K562 (cell line): Measurements from ENCODE around the gene COPB2. TPM values are rescaled to one million over a fixed set of nuclear protein-coding genes. Genes with fewer than 3 reads are reported as not detected.

ENCODE experiments used
- ARID2 ChIP-seq: fragments of 450-650 bp; IDR thresholded peaks from 2 replicates; pipeline ENCODE4 v1.6.1; 2017; ENCODE audit warnings: antibody characterized with exemption, mild to moderate bottlenecking
- BCOR ChIP-seq: fragments of 450-650 bp; IDR thresholded peaks from 2 replicates; pipeline ENCODE4 v1.6.1; 2016
- HMG20B ChIP-seq: fragments of 250-450 bp; sonication (Bioruptor Pico); IDR thresholded peaks from 2 replicates; pipeline ENCODE4 v1.5.0; 2021; ENCODE audit warnings: mild to moderate bottlenecking
- HNRNPH1 ChIP-seq: fragments of 200-400 bp; formaldehyde crosslinking; optimal IDR thresholded peaks from 2 replicates; pipeline ENCODE3; 2017; ENCODE audit warnings: low read depth, mild to moderate bottlenecking, low read length, moderate library complexity
- ILK ChIP-seq: fragments of 450-650 bp; IDR thresholded peaks from 2 replicates; pipeline ENCODE4 v1.6.1; 2016; ENCODE audit warnings: missing genetic modification characterization, low read depth, mild to moderate bottlenecking, missing compliant biosample characterization, moderate library complexity, borderline replicate concordance
- MED1 ChIP-seq: sonication (generic); formaldehyde crosslinking; IDR thresholded peaks from 2 replicates; pipeline ENCODE4 v1.8.1; 2023; ENCODE audit warnings: missing genetic modification reagents, borderline replicate concordance
- NFE2 ChIP-seq: IDR thresholded peaks from 2 replicates; pipeline ENCODE4 v1.6.1; 2014; ENCODE audit warnings: antibody characterized with exemption, low read depth
- NR1H2 ChIP-seq: sonication (generic); formaldehyde crosslinking; IDR thresholded peaks from 2 replicates; pipeline ENCODE4 v1.4.0; 2020; ENCODE audit warnings: mild to moderate bottlenecking, missing genetic modification reagents
- PRMT5 ChIP-seq: sonication (generic); formaldehyde crosslinking; IDR thresholded peaks from 2 replicates; pipeline ENCODE4 v1.5.0; 2020; ENCODE audit warnings: missing genetic modification reagents
- RBM39 ChIP-seq: fragments of 200-400 bp; formaldehyde crosslinking; optimal IDR thresholded peaks from 2 replicates; pipeline ENCODE3; 2018; ENCODE audit warnings: low read depth, low read length
- TAL1 ChIP-seq: fragments of 450-650 bp; IDR thresholded peaks from 2 replicates; pipeline ENCODE4 v1.6.1; 2016; ENCODE audit warnings: mild to moderate bottlenecking
- TEAD4 ChIP-seq, 2 experiments: sonication (generic) in 1 of 2; formaldehyde crosslinking in 1 of 2; IDR thresholded peaks; 2 replicates each; pipeline versions ENCODE4 v1.6.1 to v1.8.0; 2012 to 2022; ENCODE audit warnings: borderline replicate concordance in 1 of 2, inconsistent platforms in 1 of 2, low read length in 1 of 2, mild to moderate bottlenecking in 1 of 2, missing genetic modification reagents in 1 of 2
- ZBTB17 ChIP-seq: fragments of 450-650 bp; formaldehyde crosslinking; IDR thresholded peaks from 2 replicates; pipeline ENCODE4 v1.4.0; 2020; ENCODE audit warnings: mild to moderate bottlenecking
- ZNF212 ChIP-seq: fragments of 450-650 bp; formaldehyde crosslinking; IDR thresholded peaks from 2 replicates; pipeline ENCODE4 v1.4.0; 2020; ENCODE audit warnings: mild to moderate bottlenecking
- ZNF24 ChIP-seq: fragments of 450-650 bp; IDR thresholded peaks from 2 replicates; pipeline ENCODE4 v1.6.1; 2016
- ZNF41 ChIP-seq: fragments of 250-450 bp; sonication (Bioruptor Pico); conservative IDR thresholded peaks from 2 replicates; pipeline ENCODE4 v1.4.0; 2020; ENCODE audit warnings: mild to moderate bottlenecking
- ZNF584 ChIP-seq: fragments of 200-800 bp; sonication (Bioruptor generic); IDR thresholded peaks from 2 replicates; pipeline ENCODE4 v1.6.1; 2016; ENCODE audit warnings: low read depth, mild to moderate bottlenecking, missing genetic modification characterization, missing compliant biosample characterization
- ZNF639 ChIP-seq, 2 experiments: fragments of 200-800 bp in 1 of 2; sonication (Bioruptor generic) in 1 of 2; sonication (generic) in 1 of 2; formaldehyde crosslinking in 1 of 2; IDR thresholded peaks in 1 of 2; conservative IDR thresholded peaks in 1 of 2; 2 replicates each; pipeline versions ENCODE4 v1.5.0 to v1.6.1; 2016 to 2020; ENCODE audit warnings: missing compliant biosample characterization in 1 of 2, missing genetic modification characterization in 1 of 2, missing genetic modification reagents in 1 of 2
- polyA plus RNA-seq, 8 experiments: library from polyadenylated mRNA; depleted of rRNA in 4 of 8; stranded (reverse) in 5 of 8; unstranded in 3 of 8; fragments of >200 nt; fragmentation: Nextera tagmentation in 2 of 8; fragmentation: Illumina TruSeq in 1 of 8; extraction: Ambion mirVana in 2 of 8; extraction: Trizol in 1 of 8; gene quantifications; 2 replicates each; pipeline versions ENCODE4 v1.2.1 to v1.2.3, GENCODE V29; 2011 to 2014; ENCODE audit warnings: inconsistent platforms in 1 of 8, missing spikeins in 1 of 8
- total RNA-seq, 7 experiments: library from RNA; depleted of rRNA in 6 of 7; stranded (reverse); fragments of >200 nt in 6 of 7; fragmentation: Illumina TruSeq in 2 of 7; extraction: Trizol in 2 of 7; gene quantifications; 2 replicates each; pipeline versions ENCODE4 v1.2.1 to v1.2.3, GENCODE V29; 2011 to 2021; ENCODE audit warnings: low replicate concordance in 1 of 7
- TF ChIP-seq, protein P1 (sequence below): sonication (generic); formaldehyde crosslinking; IDR thresholded peaks from 2 replicates; pipeline ENCODE4 v1.9.0; 2022; ENCODE audit warnings: mild to moderate bottlenecking, missing genetic modification reagents
- TF ChIP-seq, protein P2 (sequence below), 2 experiments: fragments of 450-650 bp in 1 of 2; sonication (generic) in 1 of 2; formaldehyde crosslinking; conservative IDR thresholded peaks; 2 replicates each; pipeline versions ENCODE4 v1.4.0 to v1.8.1; 2020 to 2022; ENCODE audit warnings: mild to moderate bottlenecking in 1 of 2, missing genetic modification reagents in 1 of 2
- TF ChIP-seq, protein P3 (sequence below), 2 experiments: fragments of 450-650 bp; IDR thresholded peaks; 2 replicates each; pipeline ENCODE4 v1.6.1; 2018; ENCODE audit warnings: mild to moderate bottlenecking in 2 of 2, low read depth in 1 of 2; ENCODE audit not compliant: partially characterized antibody in 2 of 2

Gene COPB2
- total and polyA plus RNA-seq, 9 of the 15 experiments (the other 6 are each of a cell fraction or from before 2014, with no cell fraction given) = 64.3 to 189 (median 130) TPM

GRCh38 chr3:139343895-139344856 is 45.3 kb downstream of the COPB2 start, which contains the start of gene MRPS22 (continued):
- TF ChIP-seq ZBTB17 (CRISPR knock-in tag) (peak; percentile 49; the same call in 1 of the 2 replicates), TAL1 (no peak), ZNF24 (0 out of 2 replicates have a peak, but pooled peaks have one; percentile 40), ARID2 (no peak), HNRNPH1 (no peak), HMG20B (CRISPR knock-in tag) (no peak), ZNF584 (no peak), NR1H2 (CRISPR knock-in tag) (no peak), PRMT5 (no peak), ZNF639 (CRISPR knock-in tag; conservative IDR thresholded peaks at IDR 0.05 in 1 of 2, IDR thresholded peaks at IDR 0.05 in 1 of 2) (peak in 1 of 2 experiments; percentile 56; a peak in 1 of 4 replicates), TEAD4 (IDR thresholded peaks at IDR 0.05; ENCODE audit: low read length) (peak; percentile 43), TEAD4 (CRISPR knock-in tag; IDR thresholded peaks at IDR 0.05; ENCODE audit: borderline replicate concordance) (no peak), RBM39 (no peak), NFE2 (no peak), BCOR (no peak), MED1 (CRISPR knock-in tag) (no peak), ZNF41 (no peak), ZNF212 (CRISPR knock-in tag) (no peak), ILK (tag) (no peak)
- TF ChIP-seq, protein P1, sequence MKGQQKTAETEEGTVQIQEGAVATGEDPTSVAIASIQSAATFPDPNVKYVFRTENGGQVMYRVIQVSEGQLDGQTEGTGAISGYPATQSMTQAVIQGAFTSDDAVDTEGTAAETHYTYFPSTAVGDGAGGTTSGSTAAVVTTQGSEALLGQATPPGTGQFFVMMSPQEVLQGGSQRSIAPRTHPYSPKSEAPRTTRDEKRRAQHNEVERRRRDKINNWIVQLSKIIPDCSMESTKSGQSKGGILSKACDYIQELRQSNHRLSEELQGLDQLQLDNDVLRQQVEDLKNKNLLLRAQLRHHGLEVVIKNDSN = no peak
- TF ChIP-seq, protein P2, sequence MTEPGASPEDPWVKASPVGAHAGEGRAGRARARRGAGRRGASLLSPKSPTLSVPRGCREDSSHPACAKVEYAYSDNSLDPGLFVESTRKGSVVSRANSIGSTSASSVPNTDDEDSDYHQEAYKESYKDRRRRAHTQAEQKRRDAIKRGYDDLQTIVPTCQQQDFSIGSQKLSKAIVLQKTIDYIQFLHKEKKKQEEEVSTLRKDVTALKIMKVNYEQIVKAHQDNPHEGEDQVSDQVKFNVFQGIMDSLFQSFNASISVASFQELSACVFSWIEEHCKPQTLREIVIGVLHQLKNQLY (CRISPR knock-in tag; conservative IDR thresholded peaks at IDR 0.05) = no peak
- TF ChIP-seq, protein P3, sequence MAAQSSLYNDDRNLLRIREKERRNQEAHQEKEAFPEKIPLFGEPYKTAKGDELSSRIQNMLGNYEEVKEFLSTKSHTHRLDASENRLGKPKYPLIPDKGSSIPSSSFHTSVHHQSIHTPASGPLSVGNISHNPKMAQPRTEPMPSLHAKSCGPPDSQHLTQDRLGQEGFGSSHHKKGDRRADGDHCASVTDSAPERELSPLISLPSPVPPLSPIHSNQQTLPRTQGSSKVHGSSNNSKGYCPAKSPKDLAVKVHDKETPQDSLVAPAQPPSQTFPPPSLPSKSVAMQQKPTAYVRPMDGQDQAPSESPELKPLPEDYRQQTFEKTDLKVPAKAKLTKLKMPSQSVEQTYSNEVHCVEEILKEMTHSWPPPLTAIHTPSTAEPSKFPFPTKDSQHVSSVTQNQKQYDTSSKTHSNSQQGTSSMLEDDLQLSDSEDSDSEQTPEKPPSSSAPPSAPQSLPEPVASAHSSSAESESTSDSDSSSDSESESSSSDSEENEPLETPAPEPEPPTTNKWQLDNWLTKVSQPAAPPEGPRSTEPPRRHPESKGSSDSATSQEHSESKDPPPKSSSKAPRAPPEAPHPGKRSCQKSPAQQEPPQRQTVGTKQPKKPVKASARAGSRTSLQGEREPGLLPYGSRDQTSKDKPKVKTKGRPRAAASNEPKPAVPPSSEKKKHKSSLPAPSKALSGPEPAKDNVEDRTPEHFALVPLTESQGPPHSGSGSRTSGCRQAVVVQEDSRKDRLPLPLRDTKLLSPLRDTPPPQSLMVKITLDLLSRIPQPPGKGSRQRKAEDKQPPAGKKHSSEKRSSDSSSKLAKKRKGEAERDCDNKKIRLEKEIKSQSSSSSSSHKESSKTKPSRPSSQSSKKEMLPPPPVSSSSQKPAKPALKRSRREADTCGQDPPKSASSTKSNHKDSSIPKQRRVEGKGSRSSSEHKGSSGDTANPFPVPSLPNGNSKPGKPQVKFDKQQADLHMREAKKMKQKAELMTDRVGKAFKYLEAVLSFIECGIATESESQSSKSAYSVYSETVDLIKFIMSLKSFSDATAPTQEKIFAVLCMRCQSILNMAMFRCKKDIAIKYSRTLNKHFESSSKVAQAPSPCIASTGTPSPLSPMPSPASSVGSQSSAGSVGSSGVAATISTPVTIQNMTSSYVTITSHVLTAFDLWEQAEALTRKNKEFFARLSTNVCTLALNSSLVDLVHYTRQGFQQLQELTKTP (IDR thresholded peaks at IDR 0.05; ENCODE audit: low read depth in 1 of 2, partially characterized antibody in 2 of 2) = peak in 1 of 2 experiments; percentile 83
